Endothelial cell of umbilical vein (primary cell): ENCODE results near the gene XYLT1. TPM values are rescaled to one million over a fixed set of nuclear protein-coding genes. Genes with fewer than 3 reads are reported as not detected.

Experiments
- BruUV-seq: library from RNA; stranded (reverse); fragments of 400-500 nt; replicated peaks from 2 replicates; lab custom pipeline; 2021; lab: Mats Ljungman, UMichigan
- CTCF ChIA-PET: fragments of 300-600, 350-600 bp; sonication (Branson Sonifier 250); formaldehyde crosslinking; loops from one replicate; lab custom pipeline; 2021; ENCODE audit warnings: antibody characterized with exemption, inconsistent platforms; lab: Charles Lee
- POLR2A ChIA-PET: fragments of 300-600, 350-600 bp; sonication (Branson Sonifier 250); formaldehyde crosslinking; loops from one replicate; lab custom pipeline; 2021; ENCODE audit warnings: antibody characterized with exemption, inconsistent platforms; lab: Charles Lee
- DNase-seq: peaks from one replicate; pipeline ENCODE4 v3.0.0-alpha.2; 2011; ENCODE audit warnings: low read depth, low spot score
- FAIRE-seq: peaks from 2 replicates; lab custom pipeline; 2011; peaks lifted over from hg19 to GRCh38; lab: Jason Lieb, UNC
- H2AFZ ChIP-seq: 2 replicates; pipeline ENCODE4 v1.6.0; 2012; ENCODE audit warnings: low read depth, low read length, control low read depth, inconsistent platforms
- H3K27ac ChIP-seq: 2 replicates; pipeline ENCODE4 v1.5.1; 2011; ENCODE audit warnings: low read depth, mild to moderate bottlenecking, control low read depth, low read length, moderate library complexity; ENCODE audit not compliant: insufficient read depth
- H3K27me3 ChIP-seq, 2 experiments: 2 replicates each; pipeline versions ENCODE4 v1.6.0 to v1.6.1; 2011; ENCODE audit warnings: low read length in 2 of 2, mixed read lengths in 1 of 2; ENCODE audit not compliant: control insufficient read depth in 2 of 2, insufficient read depth in 2 of 2
- H3K36me3 ChIP-seq, 2 experiments: 2 replicates in 1 of 2; 3 replicates in 1 of 2; pipeline ENCODE4 v1.5.1; 2011; ENCODE audit warnings: low read length in 2 of 2, mild to moderate bottlenecking in 1 of 2, moderate library complexity in 1 of 2; ENCODE audit not compliant: control insufficient read depth in 2 of 2, insufficient read depth in 2 of 2; ENCODE audit errors: extremely low read depth in 1 of 2
- H3K4me1 ChIP-seq: 3 replicates; pipeline ENCODE4 v1.5.1; 2011; ENCODE audit warnings: mild to moderate bottlenecking, low read length; ENCODE audit not compliant: control insufficient read depth, insufficient read depth; ENCODE audit errors: extremely low read depth
- H3K4me2 ChIP-seq: 2 replicates; pipeline ENCODE4 v1.6.1; 2011; ENCODE audit warnings: low read length, control low read depth, mixed read lengths; ENCODE audit not compliant: insufficient read depth
- H3K4me3 ChIP-seq, 3 experiments: fragments of 200-600 bp in 1 of 3; sonication (generic), shearing (Covaris generic) in 1 of 3; replicated peaks in 1 of 3; 2 replicates each; pipeline ENCODE4 v1.5.1; 2011 to 2016; ENCODE audit warnings: control low read depth in 3 of 3, low read length in 3 of 3, mild to moderate bottlenecking in 2 of 3, inconsistent platforms in 1 of 3, low read depth in 1 of 3, moderate library complexity in 1 of 3; ENCODE audit not compliant: insufficient read depth in 1 of 3
- H3K79me2 ChIP-seq: 2 replicates; pipeline ENCODE4 v1.6.0; 2012; ENCODE audit warnings: low read length, inconsistent platforms; ENCODE audit not compliant: control insufficient read depth, insufficient read depth
- H3K9ac ChIP-seq: replicated peaks from 2 replicates; pipeline ENCODE3; 2011; ENCODE audit warnings: low read length, control low read depth; ENCODE audit not compliant: insufficient read depth; ENCODE audit errors: extremely low read depth
- H3K9me1 ChIP-seq: replicated peaks from 3 replicates; pipeline ENCODE4 v1.6.0; 2011; ENCODE audit warnings: mild to moderate bottlenecking, low read length; ENCODE audit not compliant: control insufficient read depth, insufficient read depth; ENCODE audit errors: extremely low read depth
- H3K9me3 ChIP-seq: replicated peaks from 2 replicates; pipeline ENCODE4 v1.5.1; 2012; ENCODE audit warnings: low read length, inconsistent platforms; ENCODE audit not compliant: control insufficient read depth, insufficient read depth
- H4K20me1 ChIP-seq: replicated peaks from 2 replicates; pipeline ENCODE3; 2011; ENCODE audit warnings: mild to moderate bottlenecking, low read length; ENCODE audit not compliant: control insufficient read depth, insufficient read depth; ENCODE audit errors: extremely low read depth
- CTCF ChIP-seq, 2 donors: IDR thresholded peaks; 1 replicate in 1 of 2; 2 replicates in 1 of 2; pipeline ENCODE4 v1.5.1; 2011; ENCODE audit warnings: low read length in 2 of 2, mild to moderate bottlenecking in 2 of 2, moderate library complexity in 2 of 2, control low read depth in 1 of 2, inconsistent platforms in 1 of 2, low read depth in 1 of 2; ENCODE audit not compliant: insufficient read depth in 1 of 2; ENCODE audit errors: extremely low read depth in 1 of 2
- EZH2 ChIP-seq: IDR thresholded peaks from 2 replicates; pipeline ENCODE4 v1.6.1; 2012; ENCODE audit warnings: borderline replicate concordance, low read depth, mild to moderate bottlenecking, moderate library complexity, low read length, inconsistent platforms; ENCODE audit not compliant: severe bottlenecking
- FOS ChIP-seq: IDR thresholded peaks from 2 replicates; pipeline ENCODE4 v1.6.1; 2011; ENCODE audit warnings: mild to moderate bottlenecking, low read length, moderate library complexity, borderline replicate concordance; ENCODE audit not compliant: insufficient read depth
- GATA2 ChIP-seq: IDR thresholded peaks from 2 replicates; pipeline ENCODE4 v1.7.0; 2011; ENCODE audit warnings: low read depth, mild to moderate bottlenecking, moderate library complexity, mixed read lengths, low read length; ENCODE audit not compliant: insufficient read length, insufficient read depth
- JUN ChIP-seq: IDR thresholded peaks from 2 replicates; pipeline ENCODE4 v1.6.1; 2011; ENCODE audit warnings: borderline replicate concordance, low read depth; ENCODE audit not compliant: insufficient read length, insufficient read depth
- MAX ChIP-seq: IDR thresholded peaks from 2 replicates; pipeline ENCODE4 v1.6.1; 2011; ENCODE audit not compliant: insufficient read depth, insufficient read length
- MYC ChIP-seq: IDR thresholded peaks from one replicate; pipeline ENCODE4 v1.6.1; 2011; ENCODE audit warnings: mild to moderate bottlenecking, low read depth, low read length
- POLR2A ChIP-seq: IDR thresholded peaks from 2 replicates; pipeline ENCODE4 v1.6.1; 2012; ENCODE audit warnings: low read depth, mild to moderate bottlenecking, control low read depth, low read length
- POLR2AphosphoS5 ChIP-seq: IDR thresholded peaks from 2 replicates; pipeline ENCODE4 v1.6.1; 2012; ENCODE audit warnings: low read depth, mild to moderate bottlenecking, control low read depth, low read length, moderate library complexity; ENCODE audit not compliant: insufficient read depth
- dilution Hi-C: fragments of 300-500 bp; cut with MboI; formaldehyde crosslinking; loops from one replicate; pipeline ENCODE4 v1.15.0; 2019; ENCODE audit warnings: low sequenced_read_pairs; ENCODE audit not compliant: extremely low pct_ligation_motif_present
- intact Hi-C: fragments of 100-400 bp; cut with micrococcal nuclease; formaldehyde crosslinking; loops from one replicate; pipeline ENCODE4 v1.10.0; 2022
- polyA plus RNA-seq, 4 experiments: library from polyadenylated mRNA; depleted of rRNA in 3 of 4; stranded (reverse) in 3 of 4; unstranded in 1 of 4; fragments of >200 nt; gene quantifications; 2 replicates each; pipeline versions ENCODE4 v1.2.1 to v1.2.3, GENCODE V29; 2011 to 2012; ENCODE audit warnings: missing spikeins in 1 of 4
- total RNA-seq: library from RNA; stranded (reverse); gene quantifications from 2 replicates; pipeline ENCODE4 v1.2.3, GENCODE V29; 2021

Gene XYLT1
- total and polyA plus RNA-seq, 2 donors (not counting 3 experiments of a cell fraction or from before 2014, with no cell fraction given): 0.63 to 2.9 TPM

GRCh38 chr16:17351441-17352035, 119.2 kb downstream of the XYLT1 start:
- Histone ChIP-seq H3K4me3 (no peak overlapping the region), H2AFZ (no peak overlapping the region), H3K79me2 (no peaks in the 10 kb centered on the region), H3K36me3 (no peaks in the 10 kb centered on the region), H3K4me1 (no peaks in the 10 kb centered on the region), H3K9me3 (no peaks in the 10 kb centered on the region), H3K9me1 (no peaks in the 10 kb centered on the region), H3K27me3 (peaks cover 0 to 3% of the 10 kb centered on the region in 2 experiments), H3K4me2 (no peak overlapping the region), H4K20me1 (no peaks in the 10 kb centered on the region), H3K27ac (no peak overlapping the region), H3K9ac (no peak overlapping the region)
- ChIA-PET POLR2A (no interaction called here), CTCF (no interaction called here)
- no peak for FAIRE-seq
- TF ChIP-seq MAX (no peak), JUN (no peak), MYC (no peak), POLR2A (no peak), FOS (no peak), GATA2 (no peak), CTCF (IDR thresholded peaks at IDR 0.05; ENCODE audit: extremely low read depth in 1 of 2, insufficient read depth in 1 of 2, low read depth in 1 of 2, low read length in 2 of 2) (no peak), EZH2 (no peak), POLR2AphosphoS5 (no peak)
- DNase-seq: no peak
- no TSS peak for BruUV-seq
- dilution Hi-C loops (no loop called here), intact Hi-C loops (loop anchor here (10.0 kb wide), 1 partner anchor 113 kb away; no protein-coding TSS in a partner anchor)
